HG03060 (cell line): ENCODE results near the gene CDSN.
"Not testable (repeated sequence)": the region's sequence is repeated elsewhere in the genome, so short reads cannot be mapped to it uniquely, and the experiment has no call there.

Source experiments
- ATAC-seq: cut with Tn5 transposase; IDR thresholded peaks from one replicate; pipeline ENCODE4 v1.9.1; 2021; ENCODE audit warnings: low read depth, moderate number of reproducible peaks; ENCODE audit not compliant: unreplicated experiment

Gene CDSN

GRCh38 chr6:31090275-31090972 lies 29.8 kb downstream of the CDSN start:
- ATAC-seq = no peak

- no peak for ATAC-seq
These were observed 32.7 kb downstream of the CDSN start for GRCh38 chr6:31087494-31088089.

GRCh38 chr6:31086788-31087440 lies 33.3 kb downstream of the CDSN start:
- ATAC-seq = no peak

- no peak for ATAC-seq
These were observed 36.4 kb downstream of the CDSN start for GRCh38 chr6:31083742-31084354.

- ATAC-seq = no peak
These were observed 38.4 kb downstream of the CDSN start for GRCh38 chr6:31081872-31082271.

- ATAC-seq = no peak
These were observed 40.5 kb downstream of the CDSN start for GRCh38 chr6:31079656-31080261.

- no peak for ATAC-seq
These were observed 43.6 kb downstream of the CDSN start for GRCh38 chr6:31076611-31077010.

- no peak for ATAC-seq
These were observed 44.7 kb downstream of the CDSN start for GRCh38 chr6:31075528-31075927.

GRCh38 chr6:31074401-31074800 lies 45.8 kb downstream of the CDSN start:
- no peak for ATAC-seq

- no peak for ATAC-seq
These were observed 49.5 kb downstream of the CDSN start for GRCh38 chr6:31070711-31071197.

GRCh38 chr6:31068669-31069340 lies 51.4 kb downstream of the CDSN start:
- ATAC-seq = no peak

- ATAC-seq = not testable (repeated sequence)
These were observed 52.2 kb downstream of the CDSN start for GRCh38 chr6:31067891-31068668.

- not testable (repeated sequence) for ATAC-seq
These were observed 53.2 kb downstream of the CDSN start for GRCh38 chr6:31067028-31067427.

GRCh38 chr6:31065556-31065955 lies 54.7 kb downstream of the CDSN start:
- no peak for ATAC-seq
